NB4 (cell line): ENCODE measurements around the gene SWT1.

Experiments used
- CTCF ChIP-seq: IDR thresholded peaks from one replicate; pipeline ENCODE4 v1.5.1; 2012; ENCODE audit warnings: low read depth, low read length
- MAX ChIP-seq: IDR thresholded peaks from 2 replicates; pipeline ENCODE4 v1.6.1; 2011; ENCODE audit warnings: low read depth, low read length
- POLR2A ChIP-seq: IDR thresholded peaks from 2 replicates; pipeline ENCODE4 v1.6.1; 2011; ENCODE audit warnings: mild to moderate bottlenecking; ENCODE audit not compliant: insufficient read length; ENCODE audit errors: extremely low read depth

- TF ChIP-seq CTCF (no peak), POLR2A (no peak), MAX (no peak)
These were observed 110.7 kb downstream of the SWT1 start for GRCh38 chr1:185267701-185268100.
